B cell (primary cell): ENCODE results near the gene SHISA7. TPM values are rescaled to one million over a fixed set of nuclear protein-coding genes. Genes with fewer than 3 reads are reported as not detected.

Experiments
- ATAC-seq: fragments of 200-7000 bp; cut with Tn5 transposase; one replicate; pipeline ENCODE4 v1.10.0; 2021; ENCODE audit warnings: low read depth, mild to moderate bottlenecking, moderate number of reproducible peaks, moderate library complexity
- CTCF ChIA-PET: fragments of 350-600 bp; sonication (Branson Sonifier 250); formaldehyde crosslinking; loops from one replicate; lab custom pipeline; 2021; ENCODE audit warnings: antibody characterized with exemption, inconsistent platforms; lab: Charles Lee
- POLR2A ChIA-PET: fragments of 350-600 bp; sonication (Branson Sonifier 250); formaldehyde crosslinking; loops from one replicate; lab custom pipeline; 2021; ENCODE audit warnings: antibody characterized with exemption; lab: Charles Lee
- DNase-seq: peaks from one replicate; pipeline ENCODE4 v3.0.0; 2013
- H2AFZ ChIP-seq: 2 replicates; pipeline ENCODE4 v1.6.1; 2012; ENCODE audit warnings: mild to moderate bottlenecking, low read depth, low read length; ENCODE audit not compliant: insufficient read depth, poor library complexity, severe bottlenecking
- H3K27ac ChIP-seq, 2 donors: 1 replicate in 1 of 2; 2 replicates in 1 of 2; pipeline ENCODE4 v1.5.1; 2012 to 2013; ENCODE audit warnings: low read length in 2 of 2, mild to moderate bottlenecking in 2 of 2, moderate library complexity in 1 of 2
- H3K27me3 ChIP-seq, 4 experiments: fragments of 200-600 bp in 1 of 4; sonication (generic) in 1 of 4; replicated peaks in 1 of 4; 1 replicate in 2 of 4; 2 replicates in 2 of 4; pipeline versions ENCODE4 v1.6.1 to v1.7.0; 2013 to 2016; ENCODE audit warnings: low read length in 3 of 4, mild to moderate bottlenecking in 2 of 4, mixed read lengths in 1 of 4, moderate library complexity in 1 of 4; ENCODE audit not compliant: insufficient read depth in 4 of 4, control insufficient read depth in 3 of 4; ENCODE audit errors: control extremely low read depth in 1 of 4
- H3K36me3 ChIP-seq, 2 experiments: replicated peaks in 1 of 2; 1 replicate in 1 of 2; 2 replicates in 1 of 2; pipeline versions ENCODE4 v1.6.1 to v1.7.1; 2013; ENCODE audit warnings: low read length in 1 of 2; ENCODE audit not compliant: insufficient read depth in 2 of 2, control insufficient read depth in 1 of 2; ENCODE audit errors: control extremely low read depth in 1 of 2, extremely low read depth in 1 of 2
- H3K4me1 ChIP-seq, 2 donors: fragments of 200-600 bp in 1 of 2; sonication (generic) in 1 of 2; 1 replicate in 1 of 2; 2 replicates in 1 of 2; pipeline versions ENCODE4 v1.5.1 to v1.6.1; 2013 to 2017; ENCODE audit warnings: low read length in 2 of 2; ENCODE audit not compliant: control insufficient read depth in 2 of 2, insufficient read depth in 2 of 2
- H3K4me2 ChIP-seq: replicated peaks from 2 replicates; pipeline ENCODE3; 2012; ENCODE audit warnings: mild to moderate bottlenecking, low read depth, low read length; ENCODE audit not compliant: poor library complexity, severe bottlenecking
- H3K4me3 ChIP-seq, 5 experiments: fragments of 200-600 bp in 1 of 5; sonication (generic) in 1 of 5; 1 replicate in 3 of 5; 2 replicates in 2 of 5; pipeline versions ENCODE4 v1.5.1 to v1.7.0; 2011 to 2016; ENCODE audit warnings: low read length in 4 of 5, mild to moderate bottlenecking in 4 of 5, low read depth in 2 of 5, control low read depth in 1 of 5, moderate library complexity in 1 of 5; ENCODE audit not compliant: insufficient read depth in 1 of 5; ENCODE audit errors: control extremely low read depth in 1 of 5, extremely low read depth in 1 of 5
- H3K79me2 ChIP-seq: fragments of 200-600 bp; sonication (generic); one replicate; pipeline ENCODE4 v1.6.0; 2016; ENCODE audit warnings: low read length; ENCODE audit not compliant: control insufficient read depth, insufficient read depth
- H3K9ac ChIP-seq: fragments of 200-600 bp; sonication (generic); 2 replicates; pipeline ENCODE4 v1.6.1; 2017; ENCODE audit warnings: mild to moderate bottlenecking, low read length, moderate library complexity
- H3K9me3 ChIP-seq, 3 donors: one replicate each; pipeline versions ENCODE4 v1.6.1 to v1.7.1; 2013; ENCODE audit warnings: low read length in 2 of 3; ENCODE audit not compliant: control insufficient read depth in 2 of 3, insufficient read depth in 1 of 3; ENCODE audit errors: control extremely low read depth in 1 of 3
- H4K20me1 ChIP-seq: 2 replicates; pipeline ENCODE4 v1.6.0; 2012; ENCODE audit warnings: mild to moderate bottlenecking, low read length; ENCODE audit not compliant: insufficient read depth, control insufficient read depth, poor library complexity, severe bottlenecking
- H3K27ac Mint-ChIP-seq: one replicate; pipeline ENCODE4 v1.8.0; 2021; ENCODE audit warnings: mixed read lengths
- H3K27me3 Mint-ChIP-seq: one replicate; pipeline ENCODE4 v1.8.0; 2021; ENCODE audit warnings: mixed read lengths
- H3K4me1 Mint-ChIP-seq: one replicate; pipeline ENCODE4 v1.8.0; 2021; ENCODE audit warnings: mixed read lengths
- H3K4me3 Mint-ChIP-seq: one replicate; pipeline ENCODE4 v1.8.0; 2021; ENCODE audit warnings: mixed read lengths
- H3K9me3 Mint-ChIP-seq: one replicate; pipeline ENCODE4 v1.8.0; 2022; ENCODE audit warnings: mixed read lengths; ENCODE audit not compliant: insufficient read depth
- CTCF ChIP-seq: fragments of 200-600 bp; IDR thresholded peaks from one replicate; pipeline ENCODE4 v1.8.0; 2022; ENCODE audit warnings: antibody characterized with exemption, mild to moderate bottlenecking
- EZH2 ChIP-seq: IDR thresholded peaks from 2 replicates; pipeline ENCODE4 v1.6.1; 2012; ENCODE audit warnings: borderline replicate concordance, low read depth, mild to moderate bottlenecking, moderate library complexity, low read length; ENCODE audit not compliant: insufficient read depth, poor library complexity, severe bottlenecking
- WGBS: methylation state at CpG from one replicate; pipeline ENCODE4 v1.1.5; 2013; ENCODE audit warnings: missing lambda C conversion rate; ENCODE audit not compliant: insufficient coverage; 5-methylcytosine and 5-hydroxymethylcytosine counted together
- intact Hi-C: fragments of 100-400 bp; cut with micrococcal nuclease; formaldehyde crosslinking; loops from one replicate; pipeline ENCODE4 v1.10.0; 2022
- polyA plus RNA-seq: library from polyadenylated mRNA; depleted of rRNA; stranded (reverse); fragments of >200 nt; gene quantifications from 2 replicates; pipeline ENCODE4 v1.2.3, GENCODE V29; 2012
- total RNA-seq, 2 donors: library from RNA; stranded (reverse); fragments of 120-200 nt in 1 of 2; gene quantifications; 1 replicate in 1 of 2; 2 replicates in 1 of 2; pipeline versions ENCODE4 v1.2.3 to v1.2.4, GENCODE V29; 2013 to 2022

SHISA7 gene
- total and polyA plus RNA-seq, 2 donors (not counting 1 experiment from before 2014, with no cell fraction given), result 0.06 TPM; not detected in 1

GRCh38 chr19:55383279-55384130, 59.6 kb downstream of the SHISA7 start:
- Histone ChIP-seq H3K36me3 (peaks cover 0 to 18% of the 10 kb centered on the region in 2 experiments), H3K4me3 (peak overlapping the region in 4 of 5 experiments; percentile 31 to 99 (median 98)), H3K9me3 (no peaks in the 10 kb centered on the region), H3K27me3 (no peaks in the 10 kb centered on the region), H2AFZ (peak overlapping the region; percentile 88), H3K9ac (peak overlapping the region; percentile 96), H3K27ac (no peak overlapping the region), H3K4me2 (peak overlapping the region; percentile 74), H3K79me2 (peaks cover 39% of the 10 kb centered on the region), H4K20me1 (peaks cover 32% of the 10 kb centered on the region), H3K4me1 (peaks cover 35 to 47% of the 10 kb centered on the region in 2 donors)
- POLR2A ChIA-PET, result interaction anchor here (0.6 to 2.6 kb wide), 10 partner anchors 16 to 242 kb away, joined by 3 to 12 read pairs (median 5); partner anchors contain the start of genes ISOC2, KMT5C, PPP6R1 and UBE2S
- CTCF ChIA-PET, result interaction anchor here (0.6 to 3.1 kb wide), 19 partner anchors 9 to 321 kb away, joined by 3 to 39 read pairs (median 5); partner anchors contain the start of genes CCDC106, HSPBP1, KMT5C and RDH13
- Mint-ChIP-seq H3K9me3 (no peaks in the 10 kb centered on the region), H3K27me3 (no peaks in the 10 kb centered on the region), H3K4me3 (peak overlapping the region; percentile 89), H3K4me1 (peaks cover 48% of the 10 kb centered on the region), H3K27ac (peak overlapping the region; percentile 73)
- intact Hi-C loops, result no loop called here
- DNase-seq, result peak; percentile 46
- no peak for ATAC-seq
- no peak for TF ChIP-seq EZH2
- TF ChIP-seq CTCF, result no peak
- 3% methylated on average over 80 of the region's 88 CpGs for WGBS
